KBM-7 (cell line): ENCODE measurements around the gene MRPL44.
"Not testable (repeated sequence)": the region's sequence is repeated elsewhere in the genome, so short reads cannot be mapped to it uniquely, and the experiment has no call there.

ENCODE experiments used
- DNase-seq: peaks from one replicate; pipeline ENCODE4 v3.0.0-alpha.2; 2015
- in situ Hi-C: fragments of 300-500 bp; cut with MboI; formaldehyde crosslinking; loops from 2 replicates; pipeline ENCODE4 v1.14.3; 2020; ENCODE audit warnings: low sequenced_read_pairs, low pct_unique_long_range_greater_than_20kb, mixed read lengths

Gene MRPL44

GRCh38 chr2:223995569-223995968 lies 38.3 kb downstream of the MRPL44 start:
- in situ Hi-C loops: loop anchor here (25.0 kb wide), 1 partner anchor 267 kb away; no protein-coding TSS in a partner anchor

GRCh38 chr2:223996391-223996790 lies 39.1 kb downstream of the MRPL44 start:
- in situ Hi-C loops: loop anchor here (25.0 kb wide), 1 partner anchor 266 kb away; no protein-coding TSS in a partner anchor
- no peak for DNase-seq

More at GRCh38 chr2:223995569-223995968, 38.3 kb downstream of the MRPL44 start:
- DNase-seq: no peak

DNA sequence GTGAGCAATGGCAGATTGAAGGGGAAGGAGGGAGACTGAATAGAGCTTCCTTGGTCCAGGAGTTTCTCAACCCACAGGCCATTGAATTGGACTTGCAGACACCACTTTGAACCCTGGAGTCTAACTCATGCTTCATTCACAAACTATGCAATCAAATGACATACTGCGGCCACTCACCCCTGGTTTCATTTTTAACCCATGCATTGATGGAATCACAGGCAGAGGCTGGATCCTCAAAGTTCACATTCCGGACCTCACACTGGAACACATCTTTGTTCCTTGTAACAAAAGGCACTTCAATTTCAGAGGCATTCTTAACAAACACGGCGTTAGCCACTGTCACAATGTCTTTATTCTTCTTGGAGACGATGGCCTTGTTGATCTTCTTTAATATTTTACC lies 40.7 kb downstream of the MRPL44 start:
- no peak for DNase-seq
- in situ Hi-C loops: loop anchor here (25.0 kb wide), 1 partner anchor 264 kb away; no protein-coding TSS in a partner anchor

DNA sequence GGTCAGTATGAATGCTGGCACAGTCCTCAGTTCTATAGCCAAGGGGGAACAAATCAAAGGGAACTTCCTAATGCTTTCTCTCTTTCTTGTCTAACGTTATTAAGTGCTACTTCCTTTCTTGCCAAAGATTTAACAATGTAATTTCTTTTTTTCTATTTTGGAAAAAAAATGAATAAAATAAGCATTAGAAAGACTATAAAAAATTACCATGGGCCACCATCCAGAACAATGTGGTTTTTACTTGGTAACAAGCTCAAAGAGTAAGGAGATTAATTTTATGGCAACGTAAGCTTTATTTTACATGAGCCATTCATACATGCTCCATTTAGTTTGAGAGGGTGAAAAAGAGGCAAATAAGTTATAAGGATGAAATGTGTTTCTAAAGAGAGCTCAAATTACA lies 41.7 kb downstream of the MRPL44 start:
- in situ Hi-C loops: loop anchor here (25.0 kb wide), 1 partner anchor 263 kb away; no protein-coding TSS in a partner anchor
- DNase-seq: no peak

DNA sequence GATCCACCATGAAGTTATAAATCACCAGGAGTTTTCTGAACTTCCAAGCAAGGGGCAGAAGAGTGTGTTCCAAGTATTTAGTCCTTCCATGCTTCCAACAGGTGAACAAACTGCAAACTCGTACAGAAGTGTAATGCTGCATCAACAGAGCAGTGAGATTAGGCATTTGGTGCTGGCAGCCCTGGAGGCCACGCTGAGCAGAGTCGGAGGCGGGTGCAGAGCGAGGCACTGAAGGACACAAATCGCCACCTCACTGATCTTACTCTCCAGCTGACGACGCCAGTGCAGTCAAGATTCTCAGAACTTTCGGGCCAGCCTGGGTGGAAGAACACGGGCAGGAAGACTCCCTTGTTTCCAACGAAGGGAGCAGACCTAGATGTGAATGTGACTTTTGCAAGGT lies 42.6 kb downstream of the MRPL44 start:
- no peak for DNase-seq
- in situ Hi-C loops: loop anchor here (25.0 kb wide), 1 partner anchor 262 kb away; no protein-coding TSS in a partner anchor

DNA sequence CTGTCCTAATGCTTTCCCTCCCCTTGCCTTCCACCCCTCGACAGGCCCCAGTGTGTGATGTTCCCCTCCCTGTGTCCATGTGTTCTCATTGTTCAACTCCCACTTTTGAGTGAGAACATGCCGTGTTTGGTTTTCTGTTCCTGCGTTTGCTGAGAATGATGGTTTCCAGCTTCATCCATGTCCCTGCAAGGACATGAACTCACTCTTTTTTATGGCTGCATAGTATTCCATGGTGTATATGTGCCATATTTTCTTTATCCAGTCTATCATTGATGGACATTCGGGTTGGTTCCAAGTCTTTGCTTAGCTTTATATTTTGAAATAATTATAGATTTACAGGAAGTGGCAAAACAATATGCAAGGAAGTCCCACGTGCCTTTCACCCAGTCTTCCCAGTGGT lies 43.4 kb downstream of the MRPL44 start:
- DNase-seq, in situ Hi-C loops: not testable (repeated sequence)

DNA sequence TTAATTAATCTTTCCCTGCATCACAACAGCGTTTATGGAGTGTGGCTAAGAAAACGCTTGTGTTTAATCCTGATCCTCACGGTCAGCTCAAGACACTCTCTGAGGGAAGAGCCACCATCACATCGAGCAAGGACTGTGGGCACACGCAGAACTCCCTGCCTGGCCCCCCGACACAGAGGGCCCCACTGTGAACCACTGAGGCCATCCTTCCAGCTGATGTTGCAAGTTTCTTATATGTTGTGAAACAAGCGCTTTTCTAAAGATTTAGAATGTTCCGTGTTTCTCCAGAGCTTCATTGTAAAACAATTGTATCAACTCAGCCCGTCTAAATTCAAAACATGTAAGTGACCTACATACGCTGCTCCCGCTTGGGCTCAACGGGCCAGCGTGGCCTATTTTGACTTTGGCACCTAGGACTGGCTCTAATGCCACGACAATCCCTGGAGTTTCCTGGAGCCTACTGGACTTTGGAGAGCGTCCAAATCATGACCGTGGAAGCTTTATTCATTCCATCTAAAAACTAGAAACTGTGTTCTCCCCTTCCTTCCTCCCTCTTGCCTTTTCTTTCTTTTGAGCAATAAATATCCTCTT lies 46.9 kb downstream of the MRPL44 start:
- DNase-seq: no peak

DNA sequence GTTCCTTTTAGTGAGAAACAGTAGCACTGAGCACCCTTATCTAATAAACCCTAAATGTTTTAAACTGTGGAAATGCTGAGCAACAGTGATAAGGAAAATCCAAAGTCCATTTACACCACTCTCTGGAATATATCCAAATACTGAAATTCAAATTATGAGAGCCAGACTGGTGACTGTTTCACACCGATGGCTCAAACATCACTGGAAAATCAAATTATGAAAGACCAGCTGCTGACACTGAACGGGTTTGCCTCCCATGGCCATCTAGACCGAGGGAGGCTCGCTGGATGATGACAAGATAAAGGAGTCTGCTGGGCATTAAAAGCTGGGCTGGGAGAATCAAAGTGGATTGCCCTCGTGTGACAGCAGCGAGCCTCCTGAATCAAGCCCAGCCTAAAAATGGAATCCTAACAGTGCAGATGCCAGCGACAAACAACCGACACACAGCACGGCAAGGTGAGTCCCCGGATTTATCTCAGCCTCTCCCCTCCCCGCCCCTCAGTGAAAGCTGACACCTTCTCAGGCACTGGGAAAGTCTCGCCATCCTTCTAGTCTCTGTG lies 51.5 kb downstream of the MRPL44 start:
- no peak for DNase-seq
- in situ Hi-C loops: no loop called here

More for the DNA sequence above, 46.9 kb downstream of the MRPL44 start:
- in situ Hi-C loops: no loop called here

- in situ Hi-C loops: no loop called here
- DNase-seq: no peak
These were observed 52.5 kb downstream of the MRPL44 start for GRCh38 chr2:224009605-224010315.

DNA sequence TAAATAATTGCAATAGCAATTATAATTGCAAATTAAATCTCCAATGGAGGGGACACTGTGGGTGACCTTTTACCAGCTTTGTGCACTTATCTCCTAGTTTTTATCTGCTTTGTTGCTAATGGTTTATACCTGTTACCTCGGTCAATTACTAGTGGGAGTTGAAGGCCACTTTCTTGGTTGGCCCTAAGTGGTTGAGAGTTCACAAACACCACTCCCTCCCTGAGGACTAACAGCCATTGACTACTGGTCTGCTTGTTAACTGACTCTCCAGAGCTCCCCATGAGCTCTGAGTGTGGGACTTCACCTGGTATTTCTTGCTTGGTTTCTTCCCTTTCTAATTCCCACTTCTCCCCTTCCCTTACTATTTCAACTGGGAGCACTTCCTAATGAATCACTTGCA lies 54.6 kb downstream of the MRPL44 start:
- in situ Hi-C loops: no loop called here

GRCh38 chr2:224014336-224014735 lies 57.1 kb downstream of the MRPL44 start:
- DNase-seq: no peak
- in situ Hi-C loops: no loop called here

More for the DNA sequence above, 54.6 kb downstream of the MRPL44 start:
- no peak for DNase-seq

DNA sequence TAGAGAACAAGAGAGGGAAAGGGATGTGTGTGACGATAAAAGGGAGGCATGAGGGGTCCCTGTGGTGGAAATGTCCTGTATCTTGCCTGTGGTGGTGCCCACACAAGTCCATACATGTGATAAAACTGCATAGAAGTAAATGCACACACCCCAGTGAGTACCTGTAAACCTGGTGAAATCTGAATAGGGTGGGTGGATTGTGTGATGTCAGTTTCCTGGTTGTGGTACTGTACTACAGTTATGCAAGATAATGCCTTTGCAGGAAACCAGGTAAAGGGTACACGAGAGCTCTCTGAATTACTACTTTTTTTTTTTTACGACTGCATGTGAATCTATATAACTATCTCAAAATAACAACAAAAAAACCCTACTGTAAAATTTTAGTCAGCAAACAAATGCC lies 59.7 kb downstream of the MRPL44 start:
- in situ Hi-C loops: no loop called here
- DNase-seq: no peak
